GM23248 (cell line): ENCODE data around the gene DENND2D. TPM values are rescaled to one million over a fixed set of nuclear protein-coding genes. Genes with fewer than 3 reads are reported as not detected.
"Not testable (repeated sequence)": the region's sequence is repeated elsewhere in the genome, so short reads cannot be mapped to it uniquely, and the experiment has no call there.

Experiments
- DNase-seq: peaks from one replicate; pipeline ENCODE4 v3.0.0-alpha.2; 2015
- H2AFZ ChIP-seq: fragments of 200-600 bp; sonication (generic); 2 replicates; pipeline ENCODE4 v1.6.1; 2016; ENCODE audit warnings: antibody characterized with exemption
- H3F3A ChIP-seq: fragments of 200-600 bp; sonication (generic); 2 replicates; pipeline ENCODE4 v1.6.1; 2016; ENCODE audit warnings: mild to moderate bottlenecking, antibody characterized with exemption, mixed run types; ENCODE audit not compliant: insufficient read depth
- H3K27ac ChIP-seq: fragments of 200-600 bp; sonication (generic); 2 replicates; pipeline ENCODE4 v1.5.1; 2016; ENCODE audit warnings: mild to moderate bottlenecking
- H3K27me3 ChIP-seq: fragments of 200-600 bp; sonication (generic); replicated peaks from 2 replicates; pipeline ENCODE4 v1.6.1; 2016; ENCODE audit warnings: mild to moderate bottlenecking; ENCODE audit not compliant: insufficient read depth
- H3K36me3 ChIP-seq: fragments of 200-600 bp; sonication (generic); 2 replicates; pipeline ENCODE4 v1.6.1; 2016; ENCODE audit warnings: low read depth, mild to moderate bottlenecking
- H3K4me1 ChIP-seq: fragments of 200-600 bp; sonication (generic); 2 replicates; pipeline ENCODE4 v1.6.1; 2016; ENCODE audit warnings: mild to moderate bottlenecking; ENCODE audit not compliant: insufficient read depth
- H3K4me2 ChIP-seq: fragments of 200-600 bp; sonication (generic); one replicate; pipeline ENCODE4 v1.6.1; 2016; ENCODE audit warnings: mild to moderate bottlenecking; ENCODE audit not compliant: unreplicated experiment
- H3K4me3 ChIP-seq: fragments of 200-600 bp; sonication (generic); 2 replicates; pipeline ENCODE4 v1.5.1; 2016; ENCODE audit warnings: mild to moderate bottlenecking
- H3K79me2 ChIP-seq: fragments of 200-600 bp; sonication (generic); 2 replicates; pipeline ENCODE4 v1.6.1; 2016; ENCODE audit warnings: mild to moderate bottlenecking; ENCODE audit not compliant: insufficient read depth
- H3K9ac ChIP-seq: fragments of 200-600 bp; sonication (generic); 2 replicates; pipeline ENCODE4 v1.6.1; 2016; ENCODE audit warnings: mild to moderate bottlenecking
- H3K9me2 ChIP-seq: fragments of 200-600 bp; sonication (generic); 2 replicates; pipeline ENCODE4 v1.6.1; 2016; ENCODE audit warnings: mixed run types, mild to moderate bottlenecking, moderate library complexity; ENCODE audit not compliant: insufficient read depth
- H3K9me3 ChIP-seq: fragments of 200-600 bp; sonication (generic); one replicate; pipeline ENCODE4 v1.6.1; 2017; ENCODE audit warnings: low read depth
- H4K20me1 ChIP-seq: fragments of 200-600 bp; sonication (generic); 2 replicates; pipeline ENCODE4 v1.6.0; 2016; ENCODE audit not compliant: insufficient read depth
- EZH2 ChIP-seq: fragments of 200-600 bp; sonication (generic); IDR thresholded peaks from 2 replicates; pipeline ENCODE4 v1.6.1; 2018; ENCODE audit warnings: antibody characterized with exemption, mild to moderate bottlenecking; ENCODE audit not compliant: insufficient read depth, poor library complexity, severe bottlenecking
- EZH2phosphoT487 ChIP-seq: fragments of 200-600 bp; sonication (generic); IDR thresholded peaks from 2 replicates; pipeline ENCODE4 v1.6.1; 2018; ENCODE audit warnings: antibody characterized with exemption, moderate library complexity, mild to moderate bottlenecking, low read depth; ENCODE audit not compliant: insufficient read depth
- WGBS, 2 experiments: methylation state at CpG; one replicate each; pipeline ENCODE4 v1.1.6; 2015 to 2017; ENCODE audit warnings: low lambda C conversion rate in 2 of 2, low coverage in 1 of 2; ENCODE audit errors: missing lambda C conversion rate in 2 of 2; 5-methylcytosine and 5-hydroxymethylcytosine counted together
- in situ Hi-C: fragments of 300-500 bp; cut with MboI; formaldehyde crosslinking; loops from 2 replicates; pipeline ENCODE4 v1.15.0; 2020
- polyA plus RNA-seq: library from polyadenylated mRNA; unstranded; fragments of >200 nt; fragmentation: Nextera tagmentation; extraction: Ambion mirVana; gene quantifications from 2 replicates; pipeline ENCODE4 v1.2.1, GENCODE V29; 2016
- total RNA-seq: library from RNA; depleted of rRNA; stranded (reverse); fragments of >200 nt; shearing (Covaris generic); gene quantifications from 2 replicates; pipeline ENCODE4 v1.2.3, GENCODE V29; 2014

The DENND2D gene
- total and polyA plus RNA-seq, 2 experiments from 2014 or later = 3.7 to 6.6 TPM

DNA sequence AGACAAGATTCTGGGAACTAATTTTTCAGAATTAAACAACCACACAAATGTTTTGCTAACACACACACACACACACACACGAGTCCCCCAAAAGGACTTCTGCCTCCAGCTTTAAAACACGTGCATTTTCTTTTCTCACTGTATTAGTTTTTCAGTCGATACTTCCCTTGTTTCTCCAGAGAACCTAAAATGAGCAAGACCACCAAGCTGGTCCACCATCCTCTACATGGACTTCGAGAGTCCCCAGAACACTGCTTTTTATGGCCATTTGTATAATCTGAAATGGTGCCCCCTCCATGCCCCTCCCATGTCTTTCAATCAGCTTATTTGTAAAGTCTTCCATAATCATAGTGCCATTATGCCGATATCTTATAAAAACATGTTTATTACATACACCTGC is 16.3 kb upstream of the DENND2D start:
- H3K9ac ChIP-seq = no peak overlapping the region
- H3K4me3 ChIP-seq = no peak overlapping the region
- TF ChIP-seq EZH2phosphoT487 (no peak), EZH2 (no peak)
- H3K27me3 ChIP-seq = no peaks in the 10 kb centered on the region
- 50 to 54% methylated on average over 5 of the region's 5 CpGs for WGBS, 2 experiments
- no peaks in the 10 kb centered on the region for H3F3A ChIP-seq
- no peaks in the 10 kb centered on the region for H3K9me2 ChIP-seq
- H4K20me1 ChIP-seq = no peaks in the 10 kb centered on the region
- no peaks in the 10 kb centered on the region for H3K79me2 ChIP-seq
- no peaks in the 10 kb centered on the region for H3K4me1 ChIP-seq
- H3K9me3 ChIP-seq = no peaks in the 10 kb centered on the region
- no peak overlapping the region for H3K27ac ChIP-seq
- H3K4me2 ChIP-seq = no peak overlapping the region
- no peak overlapping the region; the same call in 1 of the 2 replicates for H2AFZ ChIP-seq
- H3K36me3 ChIP-seq = no peaks in the 10 kb centered on the region
- DNase-seq = no peak
- in situ Hi-C loops = loop anchor here (25.0 kb wide), 1 partner anchor 546 kb away; the partner anchor contains the start of gene DDX20

DNA sequence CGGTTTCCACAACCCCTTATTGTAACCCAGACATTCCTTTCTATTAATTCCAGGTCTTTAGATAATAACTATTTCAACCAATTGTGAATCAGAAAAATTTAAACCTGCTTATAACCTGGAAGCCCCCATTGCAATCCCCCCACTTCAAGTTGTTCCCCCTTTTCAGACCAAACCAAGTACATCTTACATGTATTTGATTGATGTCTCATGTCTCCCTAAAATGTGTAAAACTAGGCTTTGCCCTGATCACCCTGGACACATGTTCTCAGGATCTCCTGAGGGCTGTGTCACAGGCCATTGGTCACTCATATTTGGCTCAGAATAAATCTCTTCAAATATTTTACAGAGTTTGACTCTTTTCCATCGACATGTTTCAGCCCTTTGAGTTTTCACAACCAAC is 14.8 kb upstream of the DENND2D start:
- WGBS, 2 experiments = 38 to 42% methylated on average over 2 of the region's 2 CpGs
- DNase-seq, H3K36me3 ChIP-seq, H2AFZ ChIP-seq, H3K79me2 ChIP-seq, H4K20me1 ChIP-seq, H3K27me3 ChIP-seq, H3K4me1 ChIP-seq, H3K4me3 ChIP-seq, H3K27ac ChIP-seq, H3K9me2 ChIP-seq, H3K9me3 ChIP-seq, H3K9ac ChIP-seq, H3F3A ChIP-seq, H3K4me2 ChIP-seq: not testable (repeated sequence)
- in situ Hi-C loops = loop anchor here (25.0 kb wide), 1 partner anchor 547 kb away; the partner anchor contains the start of gene DDX20

DNA sequence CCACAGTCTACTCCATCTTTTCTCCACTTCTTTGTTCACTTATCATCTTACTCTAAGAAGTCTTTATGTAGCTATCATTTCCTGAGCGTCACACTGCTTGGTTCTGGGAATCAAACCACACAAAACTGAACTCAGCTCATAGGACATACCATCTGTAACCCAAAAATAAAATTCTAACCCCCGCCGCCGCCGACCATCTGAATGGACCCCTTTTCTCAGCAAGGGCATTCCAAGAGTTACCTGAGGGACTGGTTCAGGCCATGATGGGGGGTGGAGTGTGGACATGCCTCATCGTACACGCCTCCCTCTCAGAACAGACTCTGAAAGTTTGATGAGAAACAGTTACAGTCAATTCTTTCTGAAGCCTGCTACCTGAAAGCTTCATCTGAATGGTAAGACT is 14.4 kb upstream of the DENND2D start:
- 90 to 91% methylated on average over 7 of the region's 7 CpGs for WGBS, 2 experiments
- no peak overlapping the region for H3K27ac ChIP-seq
- H3K27me3 ChIP-seq = no peaks in the 10 kb centered on the region; the same call in 1 of the 2 replicates
- no peaks in the 10 kb centered on the region for H3K9me3 ChIP-seq
- H3K9me2 ChIP-seq = no peaks in the 10 kb centered on the region
- no peak for DNase-seq
- no peaks in the 10 kb centered on the region for H3K4me1 ChIP-seq
- in situ Hi-C loops = loop anchor here (25.0 kb wide), 1 partner anchor 547 kb away; the partner anchor contains the start of gene DDX20
- no peak overlapping the region for H3K4me3 ChIP-seq
- H3K4me2 ChIP-seq = no peak overlapping the region
- no peaks in the 10 kb centered on the region for H3K36me3 ChIP-seq
- H3K9ac ChIP-seq = no peak overlapping the region
- no peaks in the 10 kb centered on the region for H3F3A ChIP-seq
- no peak overlapping the region for H2AFZ ChIP-seq
- H3K79me2 ChIP-seq = no peaks in the 10 kb centered on the region
- H4K20me1 ChIP-seq = no peaks in the 10 kb centered on the region
- TF ChIP-seq EZH2phosphoT487 (no peak), EZH2 (no peak)

DNA sequence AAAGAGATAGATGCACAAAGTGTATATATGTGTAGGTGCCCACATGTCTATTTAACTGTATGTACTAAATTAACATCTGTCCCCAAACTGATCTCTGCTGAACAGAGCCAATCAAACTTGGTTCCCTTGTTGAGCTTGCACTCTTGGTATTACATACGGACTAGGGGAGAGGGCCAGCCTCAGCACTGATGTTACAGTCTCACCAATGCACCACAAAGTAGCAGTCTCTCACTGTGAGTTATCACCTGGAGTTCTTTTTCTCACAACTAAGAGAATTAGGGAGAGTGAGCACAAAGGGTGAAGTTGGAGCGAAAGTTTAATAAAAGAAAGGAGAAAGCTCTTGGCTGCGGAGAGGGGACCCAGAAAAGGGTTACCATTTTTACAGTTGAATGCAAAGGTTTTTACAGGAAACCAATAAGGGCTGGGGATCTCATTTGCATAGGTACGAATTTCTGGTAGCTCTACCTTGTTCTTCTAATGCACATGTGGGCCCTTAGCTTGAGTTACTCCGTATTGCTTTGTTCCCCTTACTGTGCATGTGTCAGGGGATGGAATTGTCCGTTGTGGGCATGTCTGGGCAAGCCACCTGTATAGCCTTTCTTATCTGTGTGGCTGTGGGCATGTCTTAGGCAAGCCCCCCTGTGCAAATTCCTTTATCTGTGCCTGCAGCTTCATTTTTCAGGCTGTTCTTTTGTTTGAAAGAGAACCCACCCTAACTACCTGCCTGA is 13.8 kb upstream of the DENND2D start:
- DNase-seq = no peak
- no peaks in the 10 kb centered on the region; the same call in 1 of the 2 replicates for H3K27me3 ChIP-seq
- no peaks in the 10 kb centered on the region for H3F3A ChIP-seq
- H3K36me3 ChIP-seq = no peaks in the 10 kb centered on the region
- no peak overlapping the region for H3K9ac ChIP-seq
- H2AFZ ChIP-seq = no peak overlapping the region
- no peak for TF ChIP-seq EZH2phosphoT487
- no peak for TF ChIP-seq EZH2
- H3K79me2 ChIP-seq = no peaks in the 10 kb centered on the region
- H3K4me3 ChIP-seq = no peak overlapping the region
- in situ Hi-C loops = loop anchor here (25.0 kb wide), 1 partner anchor 548 kb away; the partner anchor contains the start of gene DDX20
- no peak overlapping the region for H3K4me2 ChIP-seq
- H3K9me2 ChIP-seq = no peaks in the 10 kb centered on the region
- H4K20me1 ChIP-seq = no peaks in the 10 kb centered on the region
- H3K27ac ChIP-seq = no peak overlapping the region
- H3K4me1 ChIP-seq = no peaks in the 10 kb centered on the region
- WGBS, 2 experiments = 58% methylated on average over 6 of the region's 6 CpGs
- no peaks in the 10 kb centered on the region for H3K9me3 ChIP-seq
